Activated naive CD4-positive, alpha-beta T cell treated with Interleukin-2 at 50 U/mL for 16 hours (primary cell): ENCODE measurements around the gene CDYL2.
"Not testable (repeated sequence)": the region's sequence is repeated elsewhere in the genome, so short reads cannot be mapped to it uniquely, and the experiment has no call there.

Source experiments
- DNase-seq: peaks from one replicate; pipeline ENCODE4 v3.0.0-alpha.2; 2020

CDYL2 gene

DNA sequence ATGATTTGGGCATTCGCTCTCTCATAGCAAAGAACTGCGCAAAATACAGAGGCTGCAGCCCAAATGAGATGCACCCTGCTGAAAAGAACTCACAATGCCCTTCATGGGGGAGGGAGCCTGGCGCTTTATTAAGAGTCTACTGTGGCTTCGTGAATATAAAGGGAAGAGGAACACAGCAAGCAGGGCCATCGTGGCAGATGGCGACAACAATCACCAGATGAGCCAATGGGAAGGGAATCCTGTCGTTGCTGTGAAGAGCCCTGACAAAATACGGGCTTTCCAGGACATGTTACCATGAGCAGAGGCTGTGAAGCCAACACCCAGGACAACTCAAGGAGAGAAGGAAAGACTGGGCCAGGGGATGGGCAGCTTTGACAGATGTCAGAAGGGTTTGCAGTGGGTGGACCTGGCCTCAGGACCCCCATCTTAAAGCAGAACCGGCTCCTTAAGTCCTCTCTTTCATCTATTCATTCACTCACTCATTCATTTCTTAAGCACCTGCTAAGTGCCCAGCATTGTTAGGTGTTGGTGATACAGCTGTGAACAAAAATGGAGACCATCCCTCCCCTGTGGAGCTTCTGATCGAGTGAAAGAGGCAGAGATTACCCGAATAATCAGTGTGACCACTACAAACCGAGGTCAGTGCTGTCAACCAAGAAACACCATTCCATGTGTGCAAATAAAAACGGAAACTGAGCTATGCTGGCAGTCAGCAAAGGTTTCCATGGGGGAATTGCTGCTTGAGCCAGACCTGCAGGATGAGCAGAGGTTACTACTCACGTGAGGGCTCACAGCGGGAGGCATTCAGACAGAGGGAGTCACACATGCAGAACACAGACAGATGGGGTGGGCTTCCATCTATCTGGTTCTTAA, 137.8 kb downstream of the CDYL2 start:
- DNase-seq, result no peak

GRCh38 chr16:80665356-80665755, 139.0 kb downstream of the CDYL2 start:
- no peak for DNase-seq

GRCh38 chr16:80664786-80665185, 139.6 kb downstream of the CDYL2 start:
- no peak for DNase-seq

- no peak for DNase-seq
Observed at GRCh38 chr16:80664226-80664625, 140.2 kb downstream of the CDYL2 start.

DNA sequence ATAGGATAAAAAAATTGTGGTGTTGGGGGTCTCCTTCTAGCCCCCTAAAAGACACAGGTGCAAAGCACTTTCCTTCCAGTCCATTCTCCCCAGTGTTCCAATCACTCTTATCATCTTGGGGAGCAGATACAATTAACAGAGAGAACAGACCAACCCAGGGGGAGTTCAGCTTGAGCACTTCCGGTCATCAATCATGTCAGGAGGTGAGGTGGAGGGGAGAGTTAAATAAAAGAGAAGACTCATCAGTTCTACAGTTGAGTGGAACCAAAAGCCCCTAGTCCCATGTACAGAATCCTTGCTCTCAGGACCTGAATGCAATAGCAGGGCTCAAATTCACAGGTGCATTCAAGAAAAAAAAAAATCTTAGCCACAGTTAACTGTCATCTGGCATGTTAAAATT, 141.3 kb downstream of the CDYL2 start:
- no peak for DNase-seq

GRCh38 chr16:80659865-80660264, 144.5 kb downstream of the CDYL2 start:
- no peak for DNase-seq

- peak; percentile 52 for DNase-seq
Observed at GRCh38 chr16:80656711-80657150, 147.7 kb downstream of the CDYL2 start.

DNA sequence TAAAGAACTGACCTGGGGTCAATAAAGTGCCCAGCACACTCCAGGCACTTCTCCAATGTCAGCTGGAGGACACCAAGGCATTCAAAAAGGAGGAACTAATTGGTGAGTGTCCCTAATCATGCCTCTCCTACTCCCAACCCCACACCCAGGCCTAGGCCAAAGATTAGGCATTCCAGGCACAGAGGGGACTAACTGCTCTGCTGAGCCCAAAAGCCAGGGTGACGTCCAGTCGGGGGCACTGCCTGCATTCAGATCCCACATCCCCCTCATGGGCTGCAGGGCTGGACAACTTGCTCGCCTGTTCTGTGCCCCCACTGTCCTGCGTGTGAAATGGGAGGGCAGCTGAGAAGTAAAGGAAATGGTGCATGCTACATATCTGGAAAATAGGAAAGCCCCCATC, 148.2 kb downstream of the CDYL2 start:
- no peak for DNase-seq

GRCh38 chr16:80655751-80656150, 148.6 kb downstream of the CDYL2 start:
- DNase-seq, result no peak

- no peak for DNase-seq
Observed at GRCh38 chr16:80654094-80654862, 150.1 kb downstream of the CDYL2 start.

- no peak for DNase-seq
Observed at GRCh38 chr16:80652441-80652840, 152.0 kb downstream of the CDYL2 start.

DNA sequence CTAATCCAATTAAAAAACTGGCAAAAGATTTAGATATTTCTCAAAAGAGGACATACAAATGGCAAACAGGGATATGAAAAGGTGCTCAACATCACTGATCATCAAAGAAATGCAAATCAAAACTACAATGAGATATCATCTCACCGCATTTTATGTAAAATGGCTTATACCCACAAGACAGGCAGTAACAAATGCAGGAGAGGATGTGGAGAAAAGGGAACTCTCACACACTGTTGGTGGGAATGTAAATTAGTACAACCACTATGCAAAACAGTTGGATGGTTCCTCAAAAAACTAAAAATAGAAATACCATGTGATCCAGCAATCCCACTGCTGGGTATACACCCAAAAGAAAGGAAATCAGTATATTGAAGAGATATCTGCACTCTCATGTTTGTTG, 154.1 kb downstream of the CDYL2 start:
- not testable (repeated sequence) for DNase-seq

DNA sequence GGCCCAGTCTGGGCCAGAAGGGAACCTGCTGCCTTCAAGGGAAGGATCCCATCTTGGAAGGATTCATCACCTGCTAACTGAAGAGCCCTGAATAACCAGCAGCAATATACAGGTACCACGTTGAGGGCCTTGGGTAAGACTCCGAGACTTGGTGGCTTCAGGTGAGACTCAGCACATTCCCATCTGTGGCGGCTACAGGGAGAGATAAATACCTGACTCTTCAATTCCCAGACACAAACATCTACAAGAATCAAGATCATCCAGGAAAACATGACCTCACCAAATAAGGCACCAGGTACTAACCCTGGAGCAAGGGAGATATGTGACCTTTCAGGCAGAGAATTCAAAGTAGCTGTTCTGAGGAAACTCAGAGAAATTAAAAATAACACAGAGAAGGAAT, 164.1 kb downstream of the CDYL2 start:
- DNase-seq, result no peak

- no peak for DNase-seq
Observed at GRCh38 chr16:80639636-80640035, 164.8 kb downstream of the CDYL2 start.

- DNase-seq, result no peak
Observed at GRCh38 chr16:80637621-80638020, 166.8 kb downstream of the CDYL2 start.

DNA sequence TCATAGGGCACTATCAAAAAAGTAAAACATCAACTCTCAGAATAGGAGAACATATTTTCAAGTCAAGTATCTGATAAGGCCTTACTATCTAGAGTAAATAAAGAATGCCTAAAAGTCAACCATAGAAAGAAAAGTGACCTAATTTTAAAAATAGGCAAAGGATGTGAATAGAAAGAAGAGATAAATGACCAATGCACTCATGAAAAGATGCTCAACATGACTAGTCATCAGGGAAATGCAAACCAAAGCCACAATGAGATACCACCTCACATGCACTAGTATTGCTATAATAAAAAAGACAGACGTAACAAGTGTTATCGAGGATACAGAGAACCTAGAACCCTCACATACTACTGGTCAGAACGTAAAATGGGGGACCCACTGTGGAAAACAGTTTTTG, 172.8 kb downstream of the CDYL2 start:
- no peak for DNase-seq

DNA sequence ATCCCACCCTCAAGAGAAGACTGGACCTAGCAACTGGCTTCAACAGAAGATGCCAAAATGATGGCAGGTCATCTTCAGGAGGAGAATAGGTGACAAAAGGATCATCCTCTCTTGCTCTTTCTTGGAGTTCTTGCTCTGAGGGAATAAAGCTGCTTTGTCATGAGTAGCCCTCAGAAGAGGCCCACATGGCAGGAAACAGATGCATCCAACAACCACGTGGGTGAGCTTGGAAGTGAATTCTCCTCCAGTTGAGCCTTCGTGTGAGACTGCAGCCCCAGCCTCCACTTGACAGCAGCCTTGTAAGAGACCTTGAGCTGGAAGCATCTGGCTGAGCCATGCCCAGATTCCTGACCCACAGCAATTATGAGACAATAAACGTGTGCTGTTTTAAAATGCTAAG, 176.1 kb downstream of the CDYL2 start:
- no peak for DNase-seq

DNA sequence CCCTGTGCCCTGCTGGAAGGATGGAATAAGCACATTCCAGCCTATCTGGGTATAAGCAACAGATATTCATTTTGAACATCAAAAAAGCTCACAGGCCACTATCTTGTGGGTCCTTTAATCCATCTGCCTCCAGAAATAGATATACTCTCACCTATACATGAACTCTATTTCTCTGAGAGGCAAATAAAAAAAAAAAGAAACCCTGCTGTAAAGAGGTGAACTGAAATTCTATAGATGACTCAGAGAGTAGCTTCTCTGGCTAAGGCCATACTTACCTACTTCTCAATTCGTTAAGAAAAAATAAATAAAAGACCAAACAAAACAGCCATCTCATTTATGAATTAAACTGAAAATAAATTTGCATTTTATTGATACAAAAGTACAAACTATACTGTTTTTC, 177.3 kb downstream of the CDYL2 start:
- DNase-seq, result no peak

DNA sequence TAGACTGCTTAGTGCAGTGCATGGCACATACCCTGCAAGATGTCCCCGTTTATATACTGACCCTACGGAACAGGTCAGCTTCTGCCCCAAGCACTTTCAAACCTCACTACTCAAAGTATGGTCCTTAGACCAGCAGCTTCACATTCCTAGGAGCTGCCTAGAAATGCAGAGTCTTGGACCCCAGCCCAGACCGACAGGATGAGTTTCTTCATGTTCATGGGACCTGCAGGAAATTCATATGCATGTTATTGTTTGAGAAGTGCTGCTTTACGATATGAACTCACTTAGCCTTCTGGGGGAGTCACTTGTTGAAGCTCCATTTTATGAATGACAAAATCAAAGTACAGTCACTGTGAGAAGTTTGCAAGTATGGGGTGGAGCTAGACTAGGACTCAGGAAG, 181.0 kb downstream of the CDYL2 start:
- no peak for DNase-seq

GRCh38 chr16:80622007-80622406, 182.4 kb downstream of the CDYL2 start:
- DNase-seq, result no peak

- no peak for DNase-seq
Observed at GRCh38 chr16:80620736-80621605, 183.4 kb downstream of the CDYL2 start.

- no peak for DNase-seq
Observed at GRCh38 chr16:80619824-80620223, 184.6 kb downstream of the CDYL2 start.
